SK-N-SH treated with all-trans-retinoic acid at 6 μM for 48 hours (cell line): Measurements from ENCODE around the gene ARFIP1.

Experiments
- ARNTL ChIP-seq: fragments of 450-650 bp; formaldehyde crosslinking; IDR thresholded peaks from 2 replicates; pipeline ENCODE4 v1.5.0; 2020; ENCODE audit warnings: low read depth, mild to moderate bottlenecking, moderate library complexity, borderline replicate concordance
- BACH2 ChIP-seq: fragments of 250-450 bp; sonication (Bioruptor Pico); IDR thresholded peaks from 2 replicates; pipeline ENCODE4 v1.9.0; 2021; ENCODE audit warnings: mild to moderate bottlenecking, borderline replicate concordance
- CREB5 ChIP-seq: fragments of 250-450 bp; sonication (Bioruptor Pico); IDR thresholded peaks from 2 replicates; pipeline ENCODE4 v1.5.1; 2020; ENCODE audit warnings: low read depth, mild to moderate bottlenecking, moderate library complexity
- CSDC2 ChIP-seq: fragments of 250-450 bp; sonication (Bioruptor Pico); IDR thresholded peaks from 2 replicates; pipeline ENCODE4 v1.5.0; 2020; ENCODE audit warnings: mild to moderate bottlenecking, moderate library complexity
- GLIS3 ChIP-seq: fragments of 250-450 bp; sonication (Bioruptor Pico); IDR thresholded peaks from 2 replicates; pipeline ENCODE4 v1.5.0; 2020; ENCODE audit warnings: mild to moderate bottlenecking, moderate library complexity
- OSR1 ChIP-seq: fragments of 250-450 bp; sonication (Bioruptor Pico); IDR thresholded peaks from 2 replicates; pipeline ENCODE4 v1.8.0; 2022; ENCODE audit warnings: moderate library complexity, mild to moderate bottlenecking, inconsistent platforms
- PATZ1 ChIP-seq: fragments of 250-450 bp; sonication (Bioruptor Pico); IDR thresholded peaks from 2 replicates; pipeline ENCODE4 v1.8.0; 2020; ENCODE audit warnings: mild to moderate bottlenecking, moderate library complexity, borderline replicate concordance
- POU6F1 ChIP-seq: fragments of 250-450 bp; sonication (Bioruptor Pico); IDR thresholded peaks from 2 replicates; pipeline ENCODE4 v1.8.0; 2021; ENCODE audit warnings: low read depth, mild to moderate bottlenecking, moderate library complexity, borderline replicate concordance
- TOX ChIP-seq: fragments of 250-450 bp; sonication (Bioruptor Pico); IDR thresholded peaks from 2 replicates; pipeline ENCODE4 v1.8.0; 2021; ENCODE audit warnings: mild to moderate bottlenecking, moderate library complexity, borderline replicate concordance
- ZFP3 ChIP-seq: fragments of 250-450 bp; sonication (Bioruptor Pico); IDR thresholded peaks from 2 replicates; pipeline ENCODE4 v1.5.0; 2020; ENCODE audit warnings: mild to moderate bottlenecking, moderate library complexity
- ZNF565 ChIP-seq: fragments of 450-650 bp; formaldehyde crosslinking; conservative IDR thresholded peaks from 2 replicates; pipeline ENCODE4 v1.5.0; 2020; ENCODE audit warnings: low read depth, mild to moderate bottlenecking, moderate library complexity
- ZNF70 ChIP-seq: fragments of 450-650 bp; formaldehyde crosslinking; IDR thresholded peaks from 2 replicates; pipeline ENCODE4 v1.5.0; 2020; ENCODE audit warnings: mild to moderate bottlenecking, moderate library complexity

- TF ChIP-seq ZFP3 (CRISPR knock-in tag) (no peak), PATZ1 (CRISPR knock-in tag) (no peak), ZNF565 (no peak), CSDC2 (CRISPR knock-in tag) (no peak), OSR1 (no peak), POU6F1 (no peak), CREB5 (CRISPR knock-in tag) (no peak), BACH2 (CRISPR knock-in tag) (no peak), ARNTL (no peak), ZNF70 (CRISPR knock-in tag) (no peak), GLIS3 (CRISPR knock-in tag) (no peak), TOX (no peak)
Measured at GRCh38 chr4:152953514-152953913, 173.8 kb downstream of the ARFIP1 start.
